Measurements from ENCODE around the gene CYB5RL.

The CYB5RL gene

DNA sequence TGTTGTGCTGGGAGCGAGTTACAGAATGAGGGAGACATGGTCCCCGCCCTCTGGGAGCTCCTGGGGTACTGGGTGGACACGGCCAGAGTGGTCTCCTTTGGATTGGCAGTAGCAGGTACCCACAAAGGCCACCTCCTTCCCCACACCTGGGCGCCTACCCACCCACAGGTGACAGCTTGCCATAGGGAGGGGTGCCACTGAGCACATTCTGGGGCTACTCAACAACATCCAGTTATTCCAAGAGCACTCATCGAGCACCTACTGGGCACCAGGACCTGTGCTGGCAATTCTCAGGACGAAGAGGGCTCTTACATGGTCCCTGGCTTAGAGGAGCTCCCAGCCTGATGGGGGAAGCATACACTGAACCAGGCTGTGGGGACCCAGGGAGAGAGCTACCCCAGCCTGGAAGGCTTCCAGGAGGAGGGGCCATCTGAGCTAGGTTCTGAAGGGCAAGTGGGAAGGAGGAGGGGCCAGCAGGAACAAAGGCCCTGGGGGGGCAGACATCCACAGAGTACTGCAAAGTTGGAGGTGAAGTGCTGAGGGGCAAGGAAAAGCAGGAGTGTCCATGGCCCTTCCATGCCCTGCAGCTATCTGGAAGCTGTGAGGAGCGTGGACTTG is 22.1 kb upstream of the CYB5RL start:
- ChIA-PET CTCF (no interaction called here), POLR2A (no interaction called here)
- no peak for TF ChIP-seq ARNT (IDR thresholded peaks at IDR 0.05)
- no peak for TF ChIP-seq HDGF (IDR thresholded peaks at IDR 0.05; ENCODE audit: borderline replicate concordance)
- no peak for TF ChIP-seq FOXK2 (IDR thresholded peaks at IDR 0.05)
- DNase-seq (ENCODE audit: extremely low spot score): no peak

DNA sequence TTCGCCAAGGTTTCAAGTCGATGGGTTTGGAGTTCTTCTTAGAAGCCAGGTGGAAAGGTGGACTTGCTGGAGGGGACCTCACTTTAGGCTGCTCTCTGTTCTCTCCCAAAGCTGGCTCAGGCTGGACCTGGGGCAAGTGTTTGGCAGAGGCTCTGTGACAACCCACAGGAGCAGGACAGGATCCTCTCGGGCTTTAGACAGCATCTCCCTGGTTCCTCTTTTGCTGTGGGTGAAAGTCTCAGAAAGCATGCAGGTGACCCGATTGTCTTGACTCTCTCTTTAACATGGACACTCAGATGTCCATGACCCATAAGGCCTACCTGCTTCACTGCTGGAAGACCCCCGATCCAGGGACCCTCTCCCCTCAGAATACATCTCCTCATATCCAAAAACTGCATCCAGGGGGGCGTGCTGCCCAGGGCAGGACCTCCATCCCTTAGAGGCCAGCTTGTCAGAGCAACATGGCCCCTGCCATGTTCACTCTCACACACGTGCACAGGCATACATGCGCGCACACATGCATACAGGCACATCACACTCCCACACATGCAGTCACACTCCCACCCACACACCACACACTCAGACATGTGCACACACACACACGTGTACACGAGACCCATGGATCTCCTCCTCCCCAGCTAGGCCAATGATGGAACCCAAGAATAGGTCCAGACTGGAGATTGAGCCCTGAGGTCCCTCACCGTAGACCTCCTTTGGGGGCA is 21.4 kb upstream of the CYB5RL start:
- TF ChIP-seq TARDBP (IDR thresholded peaks at IDR 0.05) (no peak), ELF4 (IDR thresholded peaks at IDR 0.05) (0 out of 2 replicates have a peak, but pooled peaks have one; percentile 15)
- ChIA-PET POLR2A (no interaction called here), CTCF (interaction anchor here (1.3 kb wide), 1 partner anchor 8 kb away, joined by 3 read pairs; no protein-coding TSS in a partner anchor)
- DNase-seq (ENCODE audit: extremely low spot score): no peak

DNA sequence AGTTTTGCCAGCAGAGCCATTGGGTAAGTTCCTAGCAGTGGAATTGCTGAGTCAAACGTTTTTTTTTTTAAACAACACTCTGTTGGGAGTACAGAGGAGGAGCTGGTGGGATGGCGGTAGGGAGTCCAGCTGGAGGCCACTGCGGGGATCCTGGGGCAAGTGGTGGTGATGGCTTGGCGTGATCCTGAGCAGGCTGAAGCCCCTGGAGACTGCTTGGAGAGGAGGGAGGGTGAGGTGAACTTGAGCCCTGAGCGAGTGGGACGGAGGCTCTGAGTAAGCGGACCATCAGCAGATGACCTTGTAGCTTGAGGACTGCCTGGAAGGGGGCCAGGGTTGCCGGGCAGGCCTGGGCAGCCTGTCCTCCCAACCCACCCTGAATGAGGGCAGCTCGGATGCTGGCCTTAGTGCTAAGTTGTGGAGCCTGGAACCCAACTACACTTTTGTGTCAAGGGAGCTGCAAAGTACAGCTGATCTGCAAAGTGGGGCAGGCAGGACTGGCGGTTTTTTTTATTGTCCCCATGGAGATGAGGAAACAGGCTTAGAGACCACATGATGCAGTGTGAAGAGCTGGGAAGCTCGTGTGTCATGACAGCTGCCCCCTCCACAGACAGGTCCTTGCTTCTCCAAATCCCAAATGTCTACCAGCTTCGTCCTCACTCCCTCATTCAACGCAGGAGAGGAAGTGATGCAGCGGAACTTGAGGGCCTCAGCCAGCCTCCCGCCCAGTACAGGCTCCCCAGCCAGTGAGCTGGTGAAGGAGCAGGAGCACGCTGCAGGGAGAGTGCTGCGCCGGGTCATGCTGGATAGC is 20.4 kb upstream of the CYB5RL start:
- CTCF ChIA-PET: interaction anchor here (0.9 to 1.3 kb wide), 2 partner anchors 9 to 39 kb away, joined by 3 read pairs; no protein-coding TSS in a partner anchor
- DNase-seq (ENCODE audit: extremely low spot score): no peak
- POLR2A ChIA-PET: interaction anchor here (0.9 to 1.3 kb wide), 2 partner anchors 9 to 20 kb away, joined by 4 to 6 read pairs; partner anchors contain the start of genes CYB5RL and MRPL37
- TF ChIP-seq TARDBP (IDR thresholded peaks at IDR 0.05): no peak
- TF ChIP-seq L3MBTL2 (conservative IDR thresholded peaks at IDR 0.05): no peak
- no peak for TF ChIP-seq SP1 (IDR thresholded peaks at IDR 0.05)
- no peak for TF ChIP-seq FOXA1 (IDR thresholded peaks at IDR 0.05)
- TF ChIP-seq FOXK2 (IDR thresholded peaks at IDR 0.05): no peak
- TF ChIP-seq, protein P1, sequence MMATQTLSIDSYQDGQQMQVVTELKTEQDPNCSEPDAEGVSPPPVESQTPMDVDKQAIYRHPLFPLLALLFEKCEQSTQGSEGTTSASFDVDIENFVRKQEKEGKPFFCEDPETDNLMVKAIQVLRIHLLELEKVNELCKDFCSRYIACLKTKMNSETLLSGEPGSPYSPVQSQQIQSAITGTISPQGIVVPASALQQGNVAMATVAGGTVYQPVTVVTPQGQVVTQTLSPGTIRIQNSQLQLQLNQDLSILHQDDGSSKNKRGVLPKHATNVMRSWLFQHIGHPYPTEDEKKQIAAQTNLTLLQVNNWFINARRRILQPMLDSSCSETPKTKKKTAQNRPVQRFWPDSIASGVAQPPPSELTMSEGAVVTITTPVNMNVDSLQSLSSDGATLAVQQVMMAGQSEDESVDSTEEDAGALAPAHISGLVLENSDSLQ (IDR thresholded peaks at IDR 0.05): no peak
- no peak for TF ChIP-seq ZNF384 (IDR thresholded peaks at IDR 0.05)
- no peak for TF ChIP-seq SUZ12 (IDR thresholded peaks at IDR 0.05)
- TF ChIP-seq BHLHE40 (IDR thresholded peaks at IDR 0.05; ENCODE audit: borderline replicate concordance): no peak
- no peak for TF ChIP-seq CTBP1 (IDR thresholded peaks at IDR 0.05; ENCODE audit: borderline replicate concordance)
- no peak for TF ChIP-seq HDGF (IDR thresholded peaks at IDR 0.05; ENCODE audit: borderline replicate concordance)
- TF ChIP-seq ELF4 (IDR thresholded peaks at IDR 0.05): no peak
- no peak for TF ChIP-seq FOXM1 (IDR thresholded peaks at IDR 0.05; ENCODE audit: borderline replicate concordance)
- no peak for TF ChIP-seq ARNT (IDR thresholded peaks at IDR 0.05)
- no peak for TF ChIP-seq LEF1 (IDR thresholded peaks at IDR 0.05; ENCODE audit: borderline replicate concordance)
- TF ChIP-seq NFRKB (IDR thresholded peaks at IDR 0.05): no peak

DNA sequence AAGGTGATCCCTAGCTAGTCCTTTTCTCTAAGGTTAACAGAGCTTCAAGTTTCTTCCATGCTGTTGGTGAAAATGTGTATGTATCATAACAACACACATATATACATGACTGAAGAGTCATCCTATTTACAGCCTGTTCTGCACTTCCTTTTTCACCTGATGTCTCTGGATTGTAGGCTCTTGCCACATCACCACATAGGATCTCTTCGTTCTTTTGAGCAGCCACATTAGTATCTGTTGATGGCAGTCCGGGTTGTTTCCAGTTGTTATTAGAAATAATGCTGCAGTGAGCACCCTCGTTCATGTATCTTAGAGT is 19.8 kb upstream of the CYB5RL start:
- CTCF ChIA-PET: no interaction called here
- POLR2A ChIA-PET: interaction anchor here (1.3 kb wide), 1 partner anchor 20 kb away, joined by 6 read pairs; the partner anchor contains the start of genes CYB5RL and MRPL37
- TF ChIP-seq FOXM1 (IDR thresholded peaks at IDR 0.05; ENCODE audit: borderline replicate concordance) (no peak), TARDBP (IDR thresholded peaks at IDR 0.05) (no peak)
- DNase-seq (ENCODE audit: extremely low spot score): no peak

DNA sequence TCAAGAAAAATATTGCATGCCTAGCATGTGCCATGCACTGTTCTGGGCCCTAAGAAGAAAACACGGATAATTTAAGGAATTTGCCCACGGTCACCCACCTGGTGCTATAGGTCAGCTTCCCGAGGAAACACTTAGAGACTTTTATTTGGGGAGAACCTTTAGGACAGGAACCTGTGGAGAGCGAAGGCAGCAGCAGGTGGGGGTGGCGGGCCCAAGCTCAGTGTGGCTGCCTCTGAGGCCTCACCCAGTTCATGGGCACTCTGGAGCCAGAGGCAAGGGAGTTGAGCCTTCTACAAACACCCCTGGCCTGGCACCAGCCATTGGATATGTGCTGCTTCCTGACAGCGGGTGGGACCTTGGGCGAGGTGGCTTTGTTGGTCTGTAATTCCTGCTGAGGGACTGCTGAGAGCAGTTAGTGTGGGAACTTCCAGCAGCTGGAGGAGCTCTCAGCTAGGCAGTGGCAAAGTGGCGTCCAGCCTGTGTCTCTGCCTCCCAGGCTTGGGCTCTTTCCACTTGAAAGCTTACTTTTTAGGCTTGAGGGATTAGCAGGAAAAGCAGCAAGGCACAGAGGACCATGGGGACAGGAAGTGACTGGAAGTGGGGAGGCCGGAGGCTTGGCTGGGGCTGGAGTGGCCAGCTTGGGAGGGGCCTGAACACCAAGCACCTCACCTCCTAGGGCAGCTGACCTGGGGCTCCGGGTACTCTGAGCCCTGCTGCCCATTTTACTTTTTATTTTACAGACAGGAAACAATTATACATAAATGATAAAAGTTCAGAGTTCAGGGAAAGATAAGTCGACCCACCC is 19.3 kb upstream of the CYB5RL start:
- POLR2A ChIA-PET: interaction anchor here (1.3 to 2.3 kb wide), 2 partner anchors 19 kb away, joined by 6 to 8 read pairs; partner anchors contain the start of genes CYB5RL and MRPL37
- no peak for DNase-seq (ENCODE audit: extremely low spot score)

DNA sequence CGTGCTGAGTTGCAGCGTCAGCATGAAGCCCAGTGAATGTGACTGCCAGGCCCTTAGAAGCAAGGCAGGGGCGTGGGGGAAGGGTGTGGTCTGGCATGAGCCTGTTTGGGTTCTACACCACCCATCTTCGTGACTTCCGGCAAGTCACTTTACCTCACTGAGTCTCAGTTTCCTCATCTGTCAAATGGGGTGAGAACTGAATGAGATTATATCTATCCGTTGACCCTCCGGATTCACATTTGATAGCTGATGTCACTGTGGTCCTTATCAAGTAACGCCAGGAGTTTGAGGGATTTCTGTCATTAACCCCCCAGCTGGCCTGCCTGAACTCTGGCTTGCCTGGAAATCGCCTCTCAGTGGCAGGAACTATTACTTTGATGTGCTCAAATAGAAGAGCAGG is 15.7 kb upstream of the CYB5RL start:
- ChIA-PET POLR2A (interaction anchor here (0.8 kb wide), 1 partner anchor 16 kb away, joined by 4 read pairs; the partner anchor contains the start of genes CYB5RL and MRPL37), CTCF (no interaction called here)
- DNase-seq (ENCODE audit: extremely low spot score): no peak
- TF ChIP-seq NFRKB (IDR thresholded peaks at IDR 0.05): no peak
- no peak for TF ChIP-seq ELF4 (IDR thresholded peaks at IDR 0.05)
- no peak for TF ChIP-seq SP1 (IDR thresholded peaks at IDR 0.05)
- TF ChIP-seq SUZ12 (IDR thresholded peaks at IDR 0.05): no peak
- no peak for TF ChIP-seq L3MBTL2 (conservative IDR thresholded peaks at IDR 0.05)
- TF ChIP-seq CTBP1 (IDR thresholded peaks at IDR 0.05; ENCODE audit: borderline replicate concordance): no peak
- TF ChIP-seq FOXK2 (IDR thresholded peaks at IDR 0.05): no peak
- no peak for TF ChIP-seq FOXM1 (IDR thresholded peaks at IDR 0.05; ENCODE audit: borderline replicate concordance)
- TF ChIP-seq, protein P1 (IDR thresholded peaks at IDR 0.05): no peak
- TF ChIP-seq ZNF384 (IDR thresholded peaks at IDR 0.05): no peak
- no peak for TF ChIP-seq LEF1 (IDR thresholded peaks at IDR 0.05; ENCODE audit: borderline replicate concordance)
- no peak for TF ChIP-seq ARNT (IDR thresholded peaks at IDR 0.05)
- TF ChIP-seq FOXA1 (IDR thresholded peaks at IDR 0.05): no peak
- no peak for TF ChIP-seq HDGF (IDR thresholded peaks at IDR 0.05; ENCODE audit: borderline replicate concordance)

More for the DNA sequence above, 19.3 kb upstream of the CYB5RL start:
- CTCF ChIA-PET: no interaction called here
- no peak for TF ChIP-seq TARDBP (IDR thresholded peaks at IDR 0.05)
- no peak for TF ChIP-seq CTBP1 (IDR thresholded peaks at IDR 0.05; ENCODE audit: borderline replicate concordance)
- no peak for TF ChIP-seq FOXA1 (IDR thresholded peaks at IDR 0.05)
- TF ChIP-seq SUZ12 (IDR thresholded peaks at IDR 0.05): no peak
- no peak for TF ChIP-seq ZNF384 (IDR thresholded peaks at IDR 0.05)
- TF ChIP-seq, protein P1 (IDR thresholded peaks at IDR 0.05): no peak

Data from HEK293T (cell line).